Measurements from ENCODE around the gene RPS15. TPM values are rescaled to one million over a fixed set of nuclear protein-coding genes. Genes with fewer than 3 reads are reported as not detected.

The RPS15 gene
- total and polyA plus RNA-seq, 9 of the 15 experiments (the other 6 are each of a cell fraction or from before 2014, with no cell fraction given) = 605 to 2,791 (median 957) TPM

GRCh38 chr19:1449467-1450442 lies 11.6 kb downstream of the RPS15 start, which contains the start of gene APC2 (continued):
- TF ChIP-seq ZMIZ1 (IDR thresholded peaks at IDR 0.05; ENCODE audit: low read depth in 2 of 2, low read length in 2 of 2) (no peak), PTTG1 (tag; IDR thresholded peaks at IDR 0.05; ENCODE audit: low read depth) (no peak), CTCFL (IDR thresholded peaks at IDR 0.05; ENCODE audit: borderline replicate concordance, insufficient read depth, low read depth, low read length, poor library complexity, severe bottlenecking) (no peak), GATA2 (CRISPR knock-in tag; IDR thresholded peaks at IDR 0.05) (no peak), POLR3G (IDR thresholded peaks at IDR 0.05; ENCODE audit: extremely low read depth, insufficient read length, insufficient replicate concordance) (no peak), SMARCA4 (IDR thresholded peaks at IDR 0.05) (no peak), XRCC4 (IDR thresholded peaks at IDR 0.05; ENCODE audit: extremely low read depth, insufficient read depth, insufficient read length) (no peak), NR0B1 (IDR thresholded peaks at IDR 0.05; ENCODE audit: partially characterized antibody) (no peak), HDAC1 (IDR thresholded peaks at IDR 0.05) (peak in 1 of 2 experiments; percentile 24; a peak in 1 of 4 replicates), CAMTA2 (CRISPR knock-in tag; conservative IDR thresholded peaks at IDR 0.05) (no peak), PREB (CRISPR knock-in tag; IDR thresholded peaks at IDR 0.05) (no peak), TBP (optimal IDR thresholded peaks at IDR 0.05; ENCODE audit: low read depth, low read length) (no peak), SIN3A (IDR thresholded peaks at IDR 0.05; ENCODE audit: borderline replicate concordance in 2 of 2, control insufficient read depth in 1 of 2, low read depth in 2 of 2, low read length in 2 of 2) (no peak), THAP12 (CRISPR knock-in tag; IDR thresholded peaks at IDR 0.05) (0 out of 2 replicates have a peak, but pooled peaks have one; percentile 26), CBFA2T2 (conservative IDR thresholded peaks at IDR 0.05) (no peak)

All from K562 (cell line).